Measurements from ENCODE around the gene CPN1. TPM values are rescaled to one million over a fixed set of nuclear protein-coding genes. Genes with fewer than 3 reads are reported as not detected.

CPN1 gene
- total RNA-seq, 4 donors from 2014 or later = not detected

DNA sequence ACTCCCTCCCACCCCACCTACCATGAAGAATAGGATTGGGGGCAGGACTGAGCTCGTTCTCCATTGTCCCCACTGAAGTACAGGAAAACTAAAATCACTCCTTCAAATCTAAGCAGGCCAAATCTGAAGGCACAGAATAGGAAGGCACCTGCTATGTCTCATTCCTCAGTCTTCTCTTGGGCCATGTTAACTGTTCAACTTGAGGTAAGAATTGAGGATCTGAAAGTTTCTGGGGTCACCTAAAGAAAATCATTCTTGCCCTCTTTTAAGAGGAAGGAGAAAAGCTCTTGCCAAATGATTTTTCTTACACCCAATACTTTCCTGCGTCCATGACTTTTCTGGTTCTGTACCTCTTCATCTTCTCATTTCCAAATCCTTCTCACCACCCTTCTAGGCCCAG is 4.9 kb downstream of the CPN1 start:
- intact Hi-C loops (cut with DNase I) = no loop called here
- WGBS, 2 donors = 67 to 79% methylated on average over 2 of the region's 2 CpGs
- no peaks in the 10 kb centered on the region for H3K4me1 ChIP-seq
- no peak overlapping the region for H3K4me3 ChIP-seq (replicated peaks in 1 of 3)
- H3K27me3 ChIP-seq = no peaks in the 10 kb centered on the region
- H3K9me3 ChIP-seq = no peaks in the 10 kb centered on the region
- DNase-seq = no peak
- H3K36me3 ChIP-seq = no peaks in the 10 kb centered on the region
- H3K27ac ChIP-seq = no peak overlapping the region
- TF ChIP-seq, protein P1, sequence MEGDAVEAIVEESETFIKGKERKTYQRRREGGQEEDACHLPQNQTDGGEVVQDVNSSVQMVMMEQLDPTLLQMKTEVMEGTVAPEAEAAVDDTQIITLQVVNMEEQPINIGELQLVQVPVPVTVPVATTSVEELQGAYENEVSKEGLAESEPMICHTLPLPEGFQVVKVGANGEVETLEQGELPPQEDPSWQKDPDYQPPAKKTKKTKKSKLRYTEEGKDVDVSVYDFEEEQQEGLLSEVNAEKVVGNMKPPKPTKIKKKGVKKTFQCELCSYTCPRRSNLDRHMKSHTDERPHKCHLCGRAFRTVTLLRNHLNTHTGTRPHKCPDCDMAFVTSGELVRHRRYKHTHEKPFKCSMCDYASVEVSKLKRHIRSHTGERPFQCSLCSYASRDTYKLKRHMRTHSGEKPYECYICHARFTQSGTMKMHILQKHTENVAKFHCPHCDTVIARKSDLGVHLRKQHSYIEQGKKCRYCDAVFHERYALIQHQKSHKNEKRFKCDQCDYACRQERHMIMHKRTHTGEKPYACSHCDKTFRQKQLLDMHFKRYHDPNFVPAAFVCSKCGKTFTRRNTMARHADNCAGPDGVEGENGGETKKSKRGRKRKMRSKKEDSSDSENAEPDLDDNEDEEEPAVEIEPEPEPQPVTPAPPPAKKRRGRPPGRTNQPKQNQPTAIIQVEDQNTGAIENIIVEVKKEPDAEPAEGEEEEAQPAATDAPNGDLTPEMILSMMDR (IDR thresholded peaks at IDR 0.05) = no peak
- TF ChIP-seq POLR2A (IDR thresholded peaks at IDR 0.05) = no peak

DNA sequence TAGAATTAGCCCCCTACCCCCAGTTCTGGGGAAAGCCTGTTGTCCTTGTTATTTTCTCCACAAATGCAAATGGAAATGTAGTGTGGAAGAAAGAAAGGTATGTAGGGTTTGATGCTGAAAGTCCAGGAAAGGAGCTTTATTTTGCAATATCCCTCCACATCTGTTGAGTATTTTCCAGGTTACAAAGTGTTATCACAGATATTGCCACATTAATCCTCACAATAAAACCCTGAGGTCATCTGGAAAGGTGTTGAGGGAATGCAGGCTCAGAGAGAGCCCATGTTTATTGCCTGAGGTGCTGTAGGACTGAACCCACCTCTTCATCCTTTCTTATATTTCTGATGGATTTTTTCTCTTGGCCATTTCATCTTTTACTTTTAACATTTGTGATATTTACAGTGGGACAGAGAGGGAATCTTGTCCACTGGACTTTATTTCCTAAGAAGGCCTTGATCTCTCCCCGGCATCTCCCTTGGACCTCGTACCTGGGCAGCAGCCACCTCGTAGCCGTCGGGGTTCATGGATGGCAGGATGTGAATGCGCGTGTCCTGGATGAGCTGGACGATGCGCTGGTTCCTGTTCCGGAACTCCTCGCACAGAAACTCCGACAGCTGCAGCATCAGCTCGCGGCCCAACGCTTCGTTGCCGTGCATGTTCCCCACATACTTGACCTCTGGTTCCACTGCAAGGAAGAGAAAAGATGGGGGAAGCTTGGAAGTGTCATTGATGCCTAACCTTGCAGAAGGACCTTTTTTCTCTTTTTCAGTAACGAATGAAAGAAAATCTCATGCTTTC is 6.0 kb downstream of the CPN1 start:
- Histone ChIP-seq H3K36me3 (no peaks in the 10 kb centered on the region), H3K4me3 (replicated peaks in 1 of 3) (no peak overlapping the region), H3K9me3 (no peaks in the 10 kb centered on the region), H3K27ac (no peak overlapping the region), H3K27me3 (no peaks in the 10 kb centered on the region), H3K4me1 (no peaks in the 10 kb centered on the region)
- TF ChIP-seq, protein P1 (IDR thresholded peaks at IDR 0.05) = no peak
- no peak for TF ChIP-seq POLR2A (IDR thresholded peaks at IDR 0.05)
- 90 to 91% methylated on average over 18 of the region's 18 CpGs for WGBS, 2 donors
- intact Hi-C loops (cut with DNase I) = no loop called here
- DNase-seq = no peak

DNA sequence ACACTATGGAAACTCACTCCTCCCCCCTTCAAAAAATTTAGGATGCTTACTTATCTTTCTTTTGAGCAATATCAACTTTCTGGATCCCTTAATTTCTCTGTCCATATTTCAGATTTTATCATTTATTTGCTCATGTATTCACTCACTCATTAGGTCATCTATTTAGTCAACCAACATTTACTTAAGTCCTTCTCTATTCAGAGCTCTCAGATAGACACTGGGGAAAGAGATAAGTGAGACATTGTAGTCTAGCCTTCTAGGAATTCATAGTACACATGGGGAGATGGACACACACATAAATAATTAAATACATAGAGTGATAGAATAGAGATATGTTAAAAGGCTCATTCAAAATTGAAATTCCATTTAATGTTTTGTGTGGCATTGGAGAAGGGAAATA is 9.2 kb downstream of the CPN1 start:
- no peak overlapping the region for H3K4me3 ChIP-seq (replicated peaks in 1 of 3)
- intact Hi-C loops (cut with DNase I) = no loop called here
- TF ChIP-seq POLR2A (IDR thresholded peaks at IDR 0.05) = no peak
- TF ChIP-seq, protein P1 (IDR thresholded peaks at IDR 0.05) = no peak
- no peak for DNase-seq
- H3K27ac ChIP-seq = no peak overlapping the region
- no peaks in the 10 kb centered on the region for H3K27me3 ChIP-seq
- H3K36me3 ChIP-seq = no peaks in the 10 kb centered on the region
- no peaks in the 10 kb centered on the region for H3K4me1 ChIP-seq
- H3K9me3 ChIP-seq = no peaks in the 10 kb centered on the region

DNA sequence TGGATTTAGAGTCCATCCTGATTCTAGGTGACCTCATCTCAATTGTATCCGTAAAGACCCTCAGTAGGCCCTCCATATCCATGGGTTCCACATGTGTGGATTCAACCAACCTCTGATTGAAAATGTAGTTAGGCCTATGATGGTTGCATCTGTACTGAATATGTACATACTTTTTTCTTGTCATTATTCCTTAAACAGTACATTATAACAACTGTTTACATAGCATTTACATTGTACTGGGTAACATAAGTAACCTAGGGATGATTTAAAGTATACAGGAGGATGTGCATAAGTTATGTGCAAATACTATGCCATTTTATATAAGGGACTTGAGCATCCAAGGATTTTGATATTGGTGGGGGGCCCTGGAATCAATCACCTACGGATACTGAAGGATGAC is 10.1 kb downstream of the CPN1 start:
- H3K27me3 ChIP-seq = no peaks in the 10 kb centered on the region
- no peaks in the 10 kb centered on the region for H3K4me1 ChIP-seq
- H3K4me3 ChIP-seq (replicated peaks in 1 of 3) = no peak overlapping the region
- DNase-seq = no peak
- no peak overlapping the region for H3K27ac ChIP-seq
- 91 to 95% methylated on average over 2 of the region's 2 CpGs for WGBS, 2 donors
- intact Hi-C loops (cut with DNase I) = no loop called here
- no peak for TF ChIP-seq POLR2A (IDR thresholded peaks at IDR 0.05)
- TF ChIP-seq, protein P1 (IDR thresholded peaks at IDR 0.05) = no peak
- H3K36me3 ChIP-seq = no peaks in the 10 kb centered on the region
- no peaks in the 10 kb centered on the region for H3K9me3 ChIP-seq

DNA sequence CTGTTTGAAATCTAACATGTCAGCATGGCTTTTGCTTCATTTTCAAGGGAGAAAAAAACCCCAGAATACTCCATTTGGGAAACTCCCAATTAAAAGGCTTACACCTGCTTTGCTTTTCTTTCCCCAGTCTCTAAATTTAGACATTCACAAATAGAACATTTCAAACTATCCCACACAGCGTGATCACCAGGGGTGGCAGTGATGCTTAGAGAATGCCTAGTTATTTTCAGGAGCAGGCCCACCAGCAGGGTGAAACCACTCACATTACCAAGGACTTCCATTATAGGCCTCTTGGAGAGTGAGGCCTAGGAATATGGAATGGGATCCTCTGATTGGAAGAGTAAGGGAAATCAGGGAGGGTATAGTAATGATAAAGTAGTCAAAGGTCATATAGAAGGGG is 14.2 kb downstream of the CPN1 start:
- intact Hi-C loops (cut with DNase I) = no loop called here
- Histone ChIP-seq H3K27ac (no peak overlapping the region), H3K4me3 (replicated peaks in 1 of 3) (no peak overlapping the region), H3K4me1 (no peaks in the 10 kb centered on the region), H3K27me3 (peaks cover 4% of the 10 kb centered on the region), H3K36me3 (no peaks in the 10 kb centered on the region), H3K9me3 (no peaks in the 10 kb centered on the region)
- 81 to 92% methylated on average over 1 of the region's 1 CpG for WGBS, 2 donors
- no peak for TF ChIP-seq POLR2A (IDR thresholded peaks at IDR 0.05)
- TF ChIP-seq, protein P1 (IDR thresholded peaks at IDR 0.05) = no peak
- no peak for DNase-seq

Measured in thyroid gland (tissue), 4 donors.